GM12801 (cell line): ENCODE results near the gene EEIG1.

Experiments used
- TF ChIP-seq, protein P1 (sequence below): IDR thresholded peaks from one replicate; pipeline ENCODE4 v1.5.1; 2011; ENCODE audit warnings: control low read depth; ENCODE audit not compliant: insufficient read length; ENCODE audit errors: extremely low read depth

The EEIG1 gene

GRCh38 chr9:127972236-127972871, 8.4 kb downstream of the EEIG1 start:
- TF ChIP-seq, protein P1, sequence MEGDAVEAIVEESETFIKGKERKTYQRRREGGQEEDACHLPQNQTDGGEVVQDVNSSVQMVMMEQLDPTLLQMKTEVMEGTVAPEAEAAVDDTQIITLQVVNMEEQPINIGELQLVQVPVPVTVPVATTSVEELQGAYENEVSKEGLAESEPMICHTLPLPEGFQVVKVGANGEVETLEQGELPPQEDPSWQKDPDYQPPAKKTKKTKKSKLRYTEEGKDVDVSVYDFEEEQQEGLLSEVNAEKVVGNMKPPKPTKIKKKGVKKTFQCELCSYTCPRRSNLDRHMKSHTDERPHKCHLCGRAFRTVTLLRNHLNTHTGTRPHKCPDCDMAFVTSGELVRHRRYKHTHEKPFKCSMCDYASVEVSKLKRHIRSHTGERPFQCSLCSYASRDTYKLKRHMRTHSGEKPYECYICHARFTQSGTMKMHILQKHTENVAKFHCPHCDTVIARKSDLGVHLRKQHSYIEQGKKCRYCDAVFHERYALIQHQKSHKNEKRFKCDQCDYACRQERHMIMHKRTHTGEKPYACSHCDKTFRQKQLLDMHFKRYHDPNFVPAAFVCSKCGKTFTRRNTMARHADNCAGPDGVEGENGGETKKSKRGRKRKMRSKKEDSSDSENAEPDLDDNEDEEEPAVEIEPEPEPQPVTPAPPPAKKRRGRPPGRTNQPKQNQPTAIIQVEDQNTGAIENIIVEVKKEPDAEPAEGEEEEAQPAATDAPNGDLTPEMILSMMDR: no peak

DNA sequence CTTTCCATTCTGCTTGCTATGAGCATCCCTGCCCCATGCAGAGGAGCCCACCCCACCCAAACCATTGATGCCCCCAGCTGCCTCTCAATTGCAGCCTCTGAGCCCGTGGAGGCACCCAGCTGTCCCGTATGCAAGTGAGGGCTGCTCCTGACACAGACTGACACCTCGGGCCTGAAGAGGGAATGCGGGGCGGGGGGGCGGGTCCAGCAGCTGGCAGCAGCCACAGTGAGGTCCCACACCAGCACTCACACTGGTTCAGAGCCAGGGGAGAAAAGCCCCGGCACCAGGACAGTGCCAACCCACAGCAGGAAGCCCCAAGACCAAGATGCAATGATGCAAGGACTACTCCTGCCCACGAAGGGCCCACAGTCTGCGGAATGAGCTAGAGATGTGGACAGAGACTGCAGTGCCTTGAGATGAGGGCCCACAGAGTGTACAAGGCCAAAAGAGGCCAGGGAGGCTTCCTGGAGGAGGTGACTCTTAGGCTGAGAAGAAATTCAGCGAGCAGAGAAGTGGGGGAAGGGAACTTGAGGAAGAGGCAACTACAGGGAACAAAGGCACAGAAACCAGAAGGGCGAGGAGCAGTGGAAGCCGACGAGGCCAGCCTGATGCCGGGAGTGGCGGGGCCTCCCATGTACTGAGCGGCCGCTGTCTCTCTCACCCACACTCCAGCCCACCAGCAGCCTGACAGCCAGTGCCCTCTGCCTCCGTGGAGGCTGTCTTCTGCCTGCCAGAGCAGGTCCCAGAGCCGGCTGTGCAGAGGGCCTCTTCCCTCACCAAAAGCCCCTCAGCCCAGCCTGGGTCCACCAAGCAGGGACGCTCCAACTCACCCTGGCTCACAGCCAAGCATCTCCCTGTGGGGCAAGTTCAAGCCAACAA, 9.2 kb downstream of the EEIG1 start:
- TF ChIP-seq, protein P1: no peak

GRCh38 chr9:127970401-127971313, 10.1 kb downstream of the EEIG1 start:
- TF ChIP-seq, protein P1: no peak

- TF ChIP-seq, protein P1: no peak
Measured at GRCh38 chr9:127968700-127969383, 11.9 kb downstream of the EEIG1 start.

- TF ChIP-seq, protein P1: no peak
Measured at GRCh38 chr9:127968042-127968441, 12.7 kb downstream of the EEIG1 start.

DNA sequence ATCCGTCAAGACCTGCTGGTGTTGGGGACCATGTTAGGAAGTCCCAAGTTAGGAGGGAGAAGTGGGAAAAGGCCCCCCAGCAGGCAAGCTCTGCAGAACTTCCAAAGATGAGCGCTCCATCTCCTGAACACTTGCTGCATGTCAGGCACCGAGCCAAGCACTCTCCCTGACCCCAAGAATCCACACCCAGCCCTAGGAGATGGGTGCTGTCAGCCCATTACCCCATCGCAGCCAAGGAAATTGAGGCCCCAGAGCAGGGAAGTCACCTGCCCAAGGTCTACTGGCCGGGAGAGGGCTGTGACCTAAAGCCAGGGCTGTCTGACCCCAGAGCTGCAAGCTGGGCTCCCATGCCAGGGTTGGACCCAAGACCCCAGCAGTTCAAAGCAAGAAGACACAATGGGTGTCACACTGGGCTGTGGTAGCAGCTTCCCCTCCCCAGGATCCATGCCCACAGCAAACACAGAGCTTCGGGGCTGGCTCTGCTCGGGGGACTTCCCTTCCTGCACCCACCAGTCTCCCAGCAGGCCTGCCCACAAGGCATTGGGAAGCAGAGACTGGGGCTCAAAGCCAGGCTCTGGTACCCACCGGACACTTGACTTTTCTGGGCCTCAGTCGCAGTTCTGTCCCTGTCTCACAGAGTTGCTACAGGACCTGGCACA, 13.5 kb downstream of the EEIG1 start:
- TF ChIP-seq, protein P1: no peak
